Raji (cell line): ENCODE results near the gene IL23A.

Experiments used
- POLR2A ChIP-seq: IDR thresholded peaks from 2 replicates; pipeline ENCODE4 v1.6.1; 2011; ENCODE audit warnings: low read depth, low read length, control low read depth; ENCODE audit not compliant: insufficient read depth

IL23A gene

DNA sequence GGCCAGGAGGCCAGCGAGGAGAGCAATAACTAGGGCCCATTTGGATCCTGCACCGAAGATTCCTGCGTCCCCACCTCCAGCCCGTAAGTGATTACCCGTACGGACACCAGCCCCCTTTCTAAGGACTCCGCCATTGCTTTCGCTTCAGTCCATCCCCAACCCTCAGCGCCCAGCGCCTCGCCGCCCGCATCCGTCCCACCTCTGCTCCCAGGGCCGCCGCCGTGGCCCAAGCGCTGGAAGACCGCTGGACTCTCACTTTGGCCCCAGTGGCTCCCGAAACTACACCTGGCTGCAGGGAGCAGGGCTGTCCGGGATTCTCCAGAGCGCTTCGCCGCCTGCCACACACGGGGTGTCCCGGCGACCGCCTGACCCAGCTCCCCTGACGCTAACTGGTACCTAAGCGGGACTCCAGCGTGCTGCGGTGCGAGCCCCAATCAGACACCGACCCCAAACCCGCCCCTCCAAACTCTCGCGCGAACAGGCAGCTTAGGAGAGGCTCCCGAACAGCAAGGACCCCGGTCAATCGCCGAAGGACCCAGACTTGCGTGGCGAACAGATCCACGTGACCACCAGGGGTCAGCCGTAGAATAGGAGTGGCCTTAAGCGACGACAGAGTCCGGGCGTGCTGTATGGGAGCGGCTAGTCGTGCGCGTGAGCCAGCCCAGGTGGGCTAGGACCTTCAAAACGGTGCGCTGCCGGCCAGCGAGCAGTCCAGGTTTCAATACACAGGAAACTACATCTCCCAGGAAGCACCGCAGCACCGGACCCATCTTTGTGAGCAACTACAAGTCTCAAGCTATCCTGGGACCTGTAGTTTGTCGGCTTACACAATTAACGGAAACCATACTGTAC is 22.8 kb upstream of the IL23A start, which contains the start of gene CNPY2:
TSS of gene CNPY2 (minus strand) at position 367 of the 852 bp plus-strand sequence. CDS start 771 bp downstream, outside the sequence.
- peak; percentile 93 for TF ChIP-seq POLR2A

DNA sequence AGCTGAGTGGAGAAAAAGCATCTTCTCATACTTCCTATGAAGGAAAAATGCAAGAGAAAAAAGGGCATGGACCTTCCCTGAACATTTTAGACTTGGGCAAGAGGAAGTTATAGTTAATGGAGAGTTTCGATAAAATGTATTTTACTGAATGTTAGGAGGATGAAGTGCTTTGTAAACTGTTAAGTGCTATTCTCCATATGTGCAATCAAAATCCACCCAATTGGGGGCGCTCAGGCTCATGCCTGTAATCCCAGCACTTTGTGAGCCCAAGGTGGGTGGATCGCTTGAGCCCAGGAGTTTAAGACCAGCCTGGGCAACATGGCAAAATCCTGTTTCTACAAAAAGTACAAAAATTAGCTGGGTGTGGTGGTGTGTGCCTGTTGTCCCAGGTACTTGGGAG is 21.0 kb upstream of the IL23A start:
- TF ChIP-seq POLR2A, result no peak

DNA sequence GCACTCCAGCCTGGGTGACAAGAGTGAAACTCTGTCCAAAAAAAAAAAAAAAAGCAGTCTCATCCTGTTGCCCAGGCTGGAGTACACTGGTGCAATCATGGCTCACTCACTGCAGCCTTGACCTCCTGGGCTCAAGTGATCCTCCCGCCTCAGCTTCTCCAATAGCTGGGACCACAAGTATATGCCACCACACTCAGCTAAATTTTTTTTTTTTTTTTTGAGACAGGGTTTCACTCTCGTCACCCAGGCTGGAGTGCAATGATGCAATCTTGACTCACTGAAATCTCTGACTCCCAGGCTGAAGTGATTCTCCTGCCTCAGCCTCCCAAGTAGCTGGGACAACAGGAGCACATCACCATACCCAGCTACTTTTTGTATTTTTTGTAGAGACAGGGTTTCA is 17.7 kb upstream of the IL23A start:
- TF ChIP-seq POLR2A, result no peak

DNA sequence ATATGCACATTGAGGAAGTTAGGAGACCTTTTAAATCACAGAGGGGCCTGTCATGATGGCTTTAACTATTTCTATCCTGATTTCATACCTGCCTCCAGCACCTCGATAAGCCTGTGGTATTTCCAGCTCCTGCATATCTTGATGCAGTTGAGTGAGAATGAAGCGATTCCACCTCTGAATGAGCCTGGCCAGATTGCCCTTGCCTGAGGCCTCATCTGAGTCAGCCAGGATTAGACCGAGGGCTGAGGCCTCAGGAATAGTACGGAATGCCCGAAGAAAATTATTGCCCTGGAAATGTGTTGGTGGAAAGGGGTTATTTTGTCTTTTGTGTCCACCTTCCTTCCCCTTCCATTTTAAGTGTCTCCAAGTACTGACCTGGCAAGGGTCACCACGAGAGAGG is 14.5 kb upstream of the IL23A start:
- no peak for TF ChIP-seq POLR2A

DNA sequence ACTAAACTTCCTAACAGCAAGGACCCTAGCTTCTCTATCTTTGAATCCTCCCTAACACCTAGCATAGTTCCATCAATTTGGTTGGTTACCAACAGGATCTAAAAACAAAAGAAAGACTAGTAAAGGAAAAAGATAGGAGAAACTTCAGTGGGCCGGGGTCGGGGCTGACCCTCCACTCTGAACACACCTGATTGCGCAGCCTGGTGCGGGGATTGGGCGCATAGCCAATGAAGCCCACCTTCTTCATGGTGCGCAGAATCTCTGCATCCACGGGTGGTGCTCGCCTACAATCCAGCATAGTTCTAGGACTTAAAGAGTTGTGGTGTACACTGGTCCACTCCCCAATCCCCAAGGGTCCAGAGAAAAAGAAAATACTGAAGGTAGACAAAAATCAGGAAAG is 12.6 kb upstream of the IL23A start:
- no peak for TF ChIP-seq POLR2A

DNA sequence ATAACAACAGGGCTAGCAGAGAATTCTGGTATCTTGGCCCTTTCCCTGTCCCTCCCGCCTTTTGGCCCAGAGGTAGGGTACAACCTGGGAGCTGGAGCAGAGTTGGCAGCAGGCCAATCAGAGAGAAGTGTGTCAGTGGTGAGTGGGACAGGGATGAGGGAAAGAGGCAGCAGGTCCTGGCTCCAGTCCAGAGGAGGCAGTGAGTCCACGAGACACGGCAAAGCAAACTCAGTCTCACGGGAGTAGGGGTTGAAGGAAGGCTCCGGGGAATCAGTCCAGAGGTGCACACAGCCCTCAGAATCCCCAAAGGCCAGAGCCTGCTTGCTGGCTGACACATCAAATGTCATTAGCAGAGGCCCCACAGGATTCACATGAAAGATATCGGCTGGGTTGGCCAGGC is 12.2 kb upstream of the IL23A start:
- TF ChIP-seq POLR2A, result no peak

DNA sequence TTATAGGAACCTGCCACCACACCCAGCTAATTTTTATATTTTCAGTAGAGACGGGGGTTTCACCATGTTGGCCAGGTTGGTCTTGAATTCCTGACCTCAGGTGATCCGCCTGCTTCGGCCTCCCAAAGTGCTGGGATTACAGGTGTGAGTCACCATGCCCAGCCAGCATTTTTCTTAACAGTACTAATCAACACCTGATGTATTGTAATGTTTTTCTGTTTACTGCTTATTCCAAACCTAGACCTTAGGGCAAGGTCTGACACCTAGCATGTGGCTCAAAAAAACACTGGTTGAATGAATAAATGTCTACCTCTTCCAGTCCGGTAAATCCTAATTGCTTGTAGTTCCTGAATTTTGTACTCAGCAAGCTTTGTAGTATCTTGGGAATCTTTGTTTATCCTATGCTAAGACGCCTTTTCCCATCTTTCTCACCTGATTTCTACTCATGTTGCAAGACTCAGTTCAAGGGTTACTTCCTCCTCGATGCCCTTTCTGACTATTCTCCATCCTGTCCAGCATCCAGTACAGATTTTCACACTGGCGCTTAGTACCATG is 7.7 kb upstream of the IL23A start:
- no peak for TF ChIP-seq POLR2A

DNA sequence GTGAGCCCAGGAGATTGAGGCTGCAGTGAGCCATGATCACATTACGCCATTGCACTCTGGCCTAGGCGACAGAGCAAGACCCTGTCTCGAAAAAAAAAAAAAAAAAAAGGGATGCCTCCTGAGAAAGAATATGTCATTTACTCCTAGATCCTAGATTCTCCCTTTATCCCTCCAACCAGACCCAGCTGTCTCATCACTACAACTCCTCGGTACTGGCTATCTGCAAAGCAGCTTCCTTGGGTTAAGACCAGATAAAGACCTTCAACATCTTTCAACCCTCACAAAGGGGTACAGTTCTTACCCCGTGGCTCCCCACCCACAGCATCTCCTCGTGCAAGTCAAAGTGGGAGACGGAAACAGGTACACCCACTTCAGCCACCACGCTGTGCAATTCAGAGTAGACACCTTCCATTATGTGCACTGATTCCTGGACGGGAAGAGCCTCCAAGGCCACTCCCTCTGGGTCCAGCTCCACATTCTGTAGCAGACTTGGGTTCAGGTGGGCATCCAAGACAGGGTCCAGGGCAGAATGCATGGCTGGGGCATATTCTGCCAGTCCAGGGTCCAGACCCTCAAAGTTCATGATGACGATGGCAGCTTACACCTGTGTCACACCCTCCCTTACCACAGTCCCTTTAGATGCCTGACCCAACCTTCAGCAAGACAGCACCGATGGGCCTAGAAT is 6.0 kb upstream of the IL23A start:
- TF ChIP-seq POLR2A, result no peak

DNA sequence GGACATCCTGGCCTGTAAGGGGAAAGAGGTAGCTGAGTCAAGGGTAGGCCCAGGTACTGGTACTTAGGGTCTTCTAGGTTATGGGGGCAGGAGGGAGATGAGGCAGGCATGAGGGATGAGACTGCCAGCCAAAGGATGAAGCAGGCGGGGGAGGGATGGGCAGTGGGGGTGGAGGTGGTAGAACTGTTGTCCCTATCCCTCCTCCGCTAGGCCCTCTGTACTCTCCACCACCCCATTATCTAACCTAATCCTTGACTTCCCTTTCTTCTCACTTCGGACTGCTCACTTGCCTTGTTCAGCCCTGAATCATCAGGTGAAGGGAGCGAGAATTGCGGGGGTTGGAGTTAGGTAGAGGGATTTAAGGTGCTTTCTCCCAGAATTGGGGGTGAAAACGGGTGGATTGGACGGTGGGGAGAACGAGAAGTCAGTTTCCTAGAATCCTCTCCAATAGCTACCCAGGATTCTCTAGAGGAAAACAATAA is 5.4 kb upstream of the IL23A start:
- no peak for TF ChIP-seq POLR2A

DNA sequence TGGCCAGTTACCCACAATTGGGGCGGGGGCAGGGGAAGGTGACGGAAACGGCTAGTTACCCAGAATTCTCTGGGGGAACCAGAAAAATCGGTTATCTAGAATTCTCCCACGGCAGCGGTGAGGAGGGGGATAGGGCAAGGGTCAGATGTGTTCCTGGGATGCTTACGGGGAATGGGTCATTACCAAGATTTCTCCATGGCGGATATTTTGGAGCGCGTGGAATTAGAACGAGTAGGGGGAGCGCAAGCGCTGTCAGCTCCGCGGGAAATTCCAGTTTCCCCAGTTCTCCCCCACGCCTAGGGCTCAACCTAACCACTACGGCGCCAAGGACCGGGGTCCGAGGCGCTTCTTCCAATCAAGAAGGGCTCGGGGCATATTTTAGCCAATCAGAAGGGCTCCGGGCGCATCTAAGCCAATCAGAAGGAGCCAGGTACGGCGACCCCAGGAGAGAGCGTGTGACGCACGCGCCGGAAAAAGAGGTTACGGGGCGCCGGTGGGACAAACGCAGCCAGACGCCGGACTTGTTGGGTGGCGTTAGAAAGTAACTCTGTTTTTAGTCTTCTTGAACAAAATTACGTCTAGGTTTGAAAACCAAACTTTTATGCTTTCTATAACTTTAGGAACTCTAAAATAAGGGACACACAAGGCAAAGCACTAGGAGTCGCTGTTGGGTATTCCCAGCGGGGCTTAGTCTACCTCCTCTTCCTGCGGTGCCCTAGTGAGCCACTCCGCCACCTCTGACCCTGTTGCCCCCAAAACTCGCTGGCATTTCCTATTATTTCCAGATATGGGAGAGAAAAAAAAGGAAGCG is 4.8 kb upstream of the IL23A start, which contains the start of gene PAN2:
TSS of gene PAN2 (minus strand) at position 322 of the 811 bp plus-strand sequence. CDS start 906 bp downstream, outside the sequence.
- TF ChIP-seq POLR2A, result peak; percentile 62

DNA sequence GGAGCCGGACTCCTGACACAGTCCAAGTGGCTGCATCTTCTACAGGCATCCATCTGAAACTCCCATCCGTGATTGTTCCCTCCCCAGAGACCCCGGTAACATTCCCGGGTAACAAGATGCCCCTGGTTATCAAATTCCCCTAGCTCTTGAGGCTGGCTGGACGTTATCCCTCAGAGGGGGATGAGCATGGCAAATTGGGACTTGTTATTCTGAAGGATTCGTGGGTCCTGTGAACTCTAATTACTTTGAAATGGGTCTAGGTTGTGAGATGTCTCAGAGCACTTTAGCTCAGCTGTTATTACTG is 4.2 kb upstream of the IL23A start:
- no peak; the same call in 1 of the 2 replicates for TF ChIP-seq POLR2A

DNA sequence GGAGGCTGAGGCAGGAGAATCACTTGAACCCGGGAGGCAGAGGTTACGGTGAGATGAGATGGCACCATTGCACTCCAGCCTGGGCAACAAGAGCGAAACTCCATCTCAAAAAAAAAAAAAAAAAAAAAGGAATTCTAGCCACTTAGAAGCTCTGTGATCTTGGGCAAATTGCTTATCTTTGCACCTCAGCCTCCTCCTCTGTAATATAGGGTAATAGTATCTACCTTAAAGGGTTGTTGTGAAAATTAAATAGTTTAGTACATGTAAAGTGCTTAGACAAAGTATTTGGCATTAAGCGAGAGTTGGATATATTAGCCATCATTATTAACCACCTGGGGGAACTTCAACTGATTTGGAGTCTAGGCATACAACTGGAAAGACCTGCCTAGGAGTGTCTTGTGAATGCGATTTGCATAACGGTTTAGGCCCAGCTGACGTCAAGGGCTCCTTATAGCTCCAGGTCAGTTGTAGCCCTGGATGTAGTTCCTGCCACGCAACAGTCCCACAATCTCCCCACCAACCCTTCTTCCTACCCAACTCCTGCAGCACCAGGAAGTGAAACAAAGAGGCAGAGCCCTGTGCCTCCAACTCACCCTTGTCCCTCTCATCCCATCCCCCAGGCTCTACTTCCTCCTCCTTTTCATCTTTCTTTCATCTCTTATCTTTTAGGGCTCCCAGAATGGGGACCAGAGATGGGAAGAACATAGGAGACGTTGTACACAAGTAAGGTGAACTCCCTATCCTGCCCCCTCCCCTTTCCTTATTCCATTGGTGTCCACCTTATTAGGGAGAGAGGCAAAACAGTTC is 2.1 kb upstream of the IL23A start:
- peak; percentile 43; the same call in 1 of the 2 replicates for TF ChIP-seq POLR2A

DNA sequence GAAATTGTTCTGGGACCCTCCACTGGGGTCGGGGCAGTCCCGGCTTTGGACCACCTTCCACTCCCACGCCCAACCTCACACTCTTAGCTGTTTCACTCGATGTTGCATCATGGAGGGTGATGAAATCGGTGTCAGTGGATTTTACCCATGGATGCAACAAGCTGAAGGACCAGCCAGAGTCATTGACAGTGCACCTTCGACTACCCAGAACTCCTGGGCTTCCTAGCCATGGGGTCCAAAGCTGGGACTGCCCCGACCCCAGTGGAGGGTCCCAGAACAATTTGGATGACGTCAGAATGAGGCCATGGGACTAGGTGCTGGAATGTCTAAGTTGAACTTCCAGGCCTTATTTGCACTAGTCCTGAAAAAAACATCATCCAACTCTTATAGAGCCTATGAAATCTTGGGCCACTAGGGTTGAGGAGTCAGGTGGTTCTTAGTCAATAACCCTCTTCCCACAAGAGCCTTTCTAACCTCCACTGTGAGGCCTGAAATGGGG is 882 bp upstream of the IL23A start:
- no peak for TF ChIP-seq POLR2A

DNA sequence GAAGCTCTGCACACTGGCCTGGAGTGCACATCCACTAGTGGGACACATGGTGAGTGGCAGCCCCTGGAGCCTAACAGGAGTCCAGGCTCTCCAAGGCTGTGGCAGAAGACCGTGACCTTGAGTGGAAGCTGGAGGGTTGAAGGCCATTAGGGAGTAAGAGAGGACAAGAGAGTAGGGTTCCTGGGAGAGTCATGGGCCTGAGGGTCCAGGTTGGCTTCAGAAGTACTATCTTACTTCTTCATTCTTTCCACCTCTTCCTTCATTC is 406 bp downstream of the IL23A start:
- TF ChIP-seq POLR2A, result no peak
